Stimulated activated CD8-positive, alpha-beta memory T cell treated with anti-CD3 and anti-CD28 coated beads, Interleukin-4, amount 100 ng/mL, for 24 hours (primary cell): ENCODE measurements around the gene SHISA6.

Experiments
- DNase-seq: peaks from one replicate; pipeline ENCODE4 v3.0.0-alpha.2; 2020; ENCODE audit warnings: low read depth

SHISA6 gene

GRCh38 chr17:11240841-11241610 lies at the start of gene SHISA6:
Gene SHISA6 (plus strand): TSS chr17:11241213.
- no peak for DNase-seq

GRCh38 chr17:11195801-11196200 lies 45.2 kb upstream of the SHISA6 start:
- DNase-seq = no peak

DNA sequence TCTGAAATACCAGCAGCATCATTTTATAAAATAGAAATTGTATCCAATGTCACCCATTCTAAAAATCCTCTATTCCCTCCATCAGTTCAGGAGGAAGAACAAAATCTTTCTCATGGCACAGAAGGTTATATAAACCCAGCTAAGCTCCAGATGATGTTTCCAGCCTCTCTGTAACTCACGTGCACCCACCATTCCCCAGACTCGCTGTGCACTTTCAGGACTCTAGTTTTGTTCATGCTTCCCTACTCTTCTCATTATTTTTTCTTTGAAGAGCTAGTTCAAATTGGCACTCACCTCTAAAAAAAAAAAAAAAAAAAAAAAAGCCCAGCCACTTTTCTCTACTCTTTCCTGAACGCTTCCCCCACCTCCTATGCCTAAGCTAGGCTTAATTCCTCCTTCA lies 36.0 kb upstream of the SHISA6 start:
- DNase-seq = no peak

DNA sequence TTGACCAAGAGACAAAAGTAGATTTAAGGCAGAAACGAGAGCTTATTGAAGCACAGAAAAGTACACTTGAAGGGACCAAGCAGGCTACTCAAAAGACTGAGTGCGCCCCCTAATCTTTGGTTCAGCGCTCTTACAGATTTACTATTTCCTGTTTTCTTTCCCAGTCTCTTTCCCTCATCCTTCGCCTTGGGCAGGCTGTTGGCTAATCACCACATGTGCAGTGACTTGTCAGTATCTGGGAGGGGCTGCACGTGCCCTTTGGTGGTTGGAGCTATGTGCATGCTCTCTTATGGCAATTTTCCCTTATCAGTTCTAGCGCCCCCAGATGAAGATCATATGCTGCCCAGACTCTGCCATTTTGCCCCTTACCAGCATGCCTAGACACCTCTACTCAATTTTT lies 35.4 kb upstream of the SHISA6 start:
- DNase-seq = no peak

DNA sequence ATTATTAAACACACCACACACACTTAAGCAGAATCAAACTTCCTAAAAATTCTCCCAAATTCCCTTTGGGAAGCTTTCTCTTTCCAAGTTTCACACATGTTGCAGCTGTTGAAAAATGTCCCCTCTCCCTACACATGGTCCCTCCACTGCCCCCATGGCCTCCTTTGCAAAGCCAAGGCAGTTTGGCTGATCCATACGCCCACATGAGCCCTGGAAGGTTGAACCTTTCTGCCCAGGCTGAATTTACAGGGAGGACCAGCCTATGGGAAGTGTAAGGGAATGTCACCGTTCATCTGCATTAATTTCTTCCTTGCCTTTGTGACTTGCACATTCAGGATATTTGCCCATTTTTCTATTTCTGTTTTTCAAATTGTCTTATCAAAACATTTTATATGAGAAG lies 31.1 kb upstream of the SHISA6 start:
- no peak for DNase-seq

- DNase-seq = no peak
These were observed 28.2 kb upstream of the SHISA6 start for GRCh38 chr17:11212792-11213191.

DNA sequence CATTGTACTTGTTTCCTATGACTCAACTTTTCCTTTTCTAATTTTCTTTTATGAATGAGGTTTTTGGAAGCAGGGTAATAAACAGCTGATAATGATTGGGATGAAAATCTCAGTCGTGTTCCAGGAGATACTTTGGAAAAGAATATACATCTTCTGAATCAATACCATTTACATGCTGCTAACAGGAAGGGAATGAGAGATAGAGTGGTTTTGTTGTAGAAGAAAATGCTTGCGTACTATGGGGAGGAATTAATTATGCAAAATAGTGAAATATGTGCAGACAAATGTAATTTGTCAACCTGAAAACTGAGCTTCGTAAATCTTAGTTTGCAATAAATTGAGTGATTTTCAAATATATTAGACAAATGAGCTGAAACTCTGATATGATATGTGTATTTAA lies 24.0 kb upstream of the SHISA6 start:
- no peak for DNase-seq

- no peak for DNase-seq
These were observed 19.8 kb upstream of the SHISA6 start for GRCh38 chr17:11221196-11221595.

- DNase-seq = no peak
These were observed 19.3 kb upstream of the SHISA6 start for GRCh38 chr17:11221721-11222120.

DNA sequence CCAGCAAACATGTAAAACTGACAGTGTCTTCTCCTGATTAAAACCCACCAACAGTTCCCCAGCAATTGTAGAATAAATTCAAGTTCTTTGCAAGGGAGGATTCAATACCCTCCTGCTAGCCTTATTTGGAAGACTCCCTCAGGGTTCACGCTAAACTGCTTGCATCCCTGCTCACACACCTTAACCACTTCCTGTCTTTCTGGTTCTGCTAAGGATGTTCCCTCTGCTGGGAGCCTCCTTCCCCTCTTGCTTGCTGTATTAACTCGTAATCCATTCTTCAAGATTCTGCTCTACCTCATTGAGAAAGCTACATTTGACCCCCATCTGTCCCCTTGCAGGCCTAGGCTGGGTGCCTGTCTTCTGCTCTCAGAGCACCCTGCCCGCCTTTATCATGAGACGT lies 2.3 kb upstream of the SHISA6 start:
- no peak for DNase-seq

DNA sequence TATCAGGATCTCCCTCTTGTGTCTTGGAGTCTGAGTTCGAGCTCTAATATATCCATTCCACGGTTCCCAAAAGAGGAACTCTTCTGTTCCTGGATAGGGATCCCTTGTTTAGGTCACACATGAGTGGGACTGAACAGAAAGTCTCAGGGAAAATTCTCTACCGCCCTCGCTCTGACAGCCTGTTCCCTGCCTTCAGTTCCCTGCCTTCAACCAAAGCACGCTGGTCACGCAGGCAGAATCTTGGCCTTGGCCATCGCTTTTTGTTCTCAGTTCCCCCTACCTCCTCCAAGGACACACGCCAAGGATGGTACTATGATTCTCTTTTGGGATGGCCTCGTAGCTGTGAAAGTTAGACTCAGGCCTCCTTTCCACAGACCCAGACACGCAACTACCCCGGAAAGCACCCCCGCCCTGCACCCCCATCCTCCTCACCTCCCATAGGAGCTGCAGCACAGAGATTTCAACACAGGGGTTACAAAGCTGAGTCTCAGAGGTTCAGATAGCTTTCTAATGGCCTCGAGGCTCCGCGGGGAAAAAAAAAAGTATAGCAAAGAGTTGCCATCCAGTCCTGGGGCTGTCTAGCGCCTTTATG lies 1.5 kb upstream of the SHISA6 start:
- DNase-seq = no peak

GRCh38 chr17:11240041-11240840 lies 772 bp upstream of the SHISA6 start:
- DNase-seq = no peak

DNA sequence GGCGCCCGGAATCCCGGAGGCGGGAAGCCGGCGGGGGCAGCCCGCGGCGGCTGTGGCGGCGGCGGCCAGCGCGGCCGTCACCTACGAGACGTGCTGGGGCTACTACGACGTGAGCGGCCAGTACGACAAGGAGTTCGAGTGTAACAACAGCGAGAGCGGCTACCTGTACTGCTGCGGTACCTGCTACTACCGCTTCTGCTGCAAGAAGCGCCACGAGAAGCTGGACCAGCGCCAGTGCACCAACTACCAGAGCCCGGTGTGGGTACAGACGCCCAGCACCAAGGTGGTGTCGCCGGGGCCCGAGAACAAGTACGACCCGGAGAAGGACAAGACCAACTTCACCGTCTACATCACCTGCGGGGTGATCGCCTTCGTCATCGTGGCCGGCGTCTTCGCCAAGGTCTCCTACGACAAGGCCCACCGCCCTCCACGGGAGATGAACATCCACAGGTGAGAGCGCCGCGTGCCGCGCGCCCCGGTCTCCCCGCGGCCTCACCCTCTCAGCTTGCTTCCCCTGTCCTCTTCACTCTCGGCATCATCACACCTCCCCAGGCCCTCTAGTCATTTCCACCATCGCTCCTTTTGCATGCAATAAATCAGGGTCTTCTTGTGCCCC lies 706 bp downstream of the SHISA6 start:
- no peak for DNase-seq

DNA sequence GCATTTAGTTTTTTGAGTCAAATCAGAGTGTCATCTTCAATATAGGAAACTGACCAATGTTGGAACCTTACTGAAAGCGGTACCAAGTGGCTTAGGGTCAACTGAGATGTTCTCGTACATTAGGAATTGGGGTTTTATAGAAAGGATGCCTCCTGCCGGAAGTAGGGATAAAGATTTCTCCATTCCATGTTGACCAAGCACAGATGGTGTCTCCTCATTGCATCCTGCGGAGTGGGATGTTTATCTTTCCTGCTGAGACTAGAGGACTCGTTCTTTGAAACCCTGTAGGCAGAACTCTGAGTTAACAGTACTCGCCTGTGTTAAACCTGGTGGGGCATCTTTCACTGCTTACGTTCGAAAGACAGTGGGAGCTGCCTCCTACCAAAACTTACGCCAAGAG lies 1.4 kb downstream of the SHISA6 start:
- DNase-seq = no peak

GRCh38 chr17:11244776-11245175 lies 3.8 kb downstream of the SHISA6 start:
- DNase-seq = no peak

DNA sequence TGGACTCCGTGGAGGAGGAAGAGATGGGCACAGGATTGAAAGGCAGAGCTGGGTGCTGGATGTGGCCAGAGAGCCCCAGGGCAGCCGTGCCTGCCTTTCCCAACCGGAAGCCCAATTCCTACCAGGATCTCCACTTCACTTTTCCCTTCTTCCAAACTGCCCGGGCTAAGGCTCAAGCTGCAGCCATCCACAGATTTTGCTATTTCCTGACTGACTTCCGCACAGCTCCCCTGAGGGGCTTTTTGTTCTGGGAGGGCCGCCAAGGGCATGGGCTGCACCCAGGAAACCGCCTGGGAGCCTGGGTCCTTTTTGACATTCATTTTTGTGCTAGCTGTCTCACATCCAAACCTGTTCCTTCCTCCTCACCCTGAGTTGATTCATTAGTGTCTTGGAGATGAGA lies 4.2 kb downstream of the SHISA6 start:
- DNase-seq = no peak

- DNase-seq = no peak
These were observed 4.8 kb downstream of the SHISA6 start for GRCh38 chr17:11245791-11246190.

- no peak for DNase-seq
These were observed 9.1 kb downstream of the SHISA6 start for GRCh38 chr17:11250161-11250560.

- no peak for DNase-seq
These were observed 10.6 kb downstream of the SHISA6 start for GRCh38 chr17:11251561-11252107.

GRCh38 chr17:11252146-11252545 lies 11.1 kb downstream of the SHISA6 start:
- no peak for DNase-seq

GRCh38 chr17:11256877-11257276 lies 15.9 kb downstream of the SHISA6 start:
- no peak for DNase-seq

GRCh38 chr17:11264183-11264871 lies 23.3 kb downstream of the SHISA6 start:
- no peak for DNase-seq
